ENCODE measurements around the gene EIF3K.

EIF3K gene

GRCh38 chr19:38665219-38665931, 46.4 kb downstream of the EIF3K start:
- DNase-seq: no peak

GRCh38 chr19:38665950-38666662, 47.1 kb downstream of the EIF3K start:
- peak; percentile 73 for DNase-seq

GRCh38 chr19:38666663-38667511, 47.9 kb downstream of the EIF3K start:
- DNase-seq: peak; percentile 64

- DNase-seq: peak; percentile 47
These were observed 48.7 kb downstream of the EIF3K start for GRCh38 chr19:38667661-38668171.

GRCh38 chr19:38669552-38669951, 50.6 kb downstream of the EIF3K start:
- no peak for DNase-seq

- no peak for DNase-seq
These were observed 52.0 kb downstream of the EIF3K start for GRCh38 chr19:38670921-38671398.

- no peak for DNase-seq
These were observed 52.7 kb downstream of the EIF3K start for GRCh38 chr19:38671654-38672053.

GRCh38 chr19:38673030-38673429, 54.0 kb downstream of the EIF3K start:
- no peak for DNase-seq

- no peak for DNase-seq
These were observed 55.6 kb downstream of the EIF3K start for GRCh38 chr19:38674388-38675171.

- no peak for DNase-seq
These were observed 56.6 kb downstream of the EIF3K start for GRCh38 chr19:38675611-38676010.

- no peak for DNase-seq
These were observed 57.3 kb downstream of the EIF3K start for GRCh38 chr19:38676023-38676877.

- no peak for DNase-seq
These were observed 58.1 kb downstream of the EIF3K start for GRCh38 chr19:38676878-38677646.

GRCh38 chr19:38678217-38678890, 59.4 kb downstream of the EIF3K start:
- no peak for DNase-seq

GRCh38 chr19:38678891-38679494, 60.0 kb downstream of the EIF3K start:
- no peak for DNase-seq

- DNase-seq: no peak
These were observed 60.9 kb downstream of the EIF3K start for GRCh38 chr19:38679839-38680238.

GRCh38 chr19:38682195-38682867, 63.3 kb downstream of the EIF3K start:
- DNase-seq: no peak

- DNase-seq: no peak
These were observed 63.9 kb downstream of the EIF3K start for GRCh38 chr19:38682872-38683392.

Data from right kidney (tissue), 1 donor.